ENCODE data around the gene ZSCAN5C. TPM values are rescaled to one million over a fixed set of nuclear protein-coding genes. Genes with fewer than 3 reads are reported as not detected.

The ZSCAN5C gene
- total and polyA plus RNA-seq, 2 experiments from 2014 or later: not detected

DNA sequence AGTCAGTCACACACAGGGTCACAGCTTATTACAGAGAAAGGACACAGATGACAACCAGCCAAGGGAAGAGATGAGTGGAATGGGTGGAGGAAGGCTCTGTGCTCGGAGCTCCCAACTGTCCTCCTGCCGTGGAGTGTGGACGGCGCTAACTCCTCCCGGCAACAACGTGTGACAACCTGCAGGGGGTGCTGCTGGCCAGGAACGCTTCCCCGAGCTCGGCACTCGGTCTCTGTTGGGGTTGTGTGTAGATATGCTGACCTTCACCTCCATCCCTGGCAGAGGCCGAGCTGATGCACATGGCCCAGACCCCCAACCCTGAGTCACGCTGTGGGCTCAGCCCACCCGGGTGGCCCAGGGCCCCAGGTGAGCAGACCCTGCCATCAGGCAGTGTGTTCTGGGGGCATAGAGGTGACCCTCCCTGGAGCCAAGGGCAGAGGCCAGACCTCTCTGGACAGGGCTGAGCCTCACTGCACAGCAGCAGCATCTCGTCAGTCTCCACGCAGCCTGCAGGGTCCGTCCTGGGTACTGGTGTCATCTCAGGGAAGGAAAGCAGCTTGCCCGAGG lies 46.9 kb upstream of the ZSCAN5C start:
- H3K36me3 ChIP-seq (replicated peaks; ENCODE audit: insufficient read depth, low read depth): no peaks in the 10 kb centered on the region
- no peak overlapping the region for H3K4me2 ChIP-seq
- WGBS (ENCODE audit: low lambda C conversion rate, missing lambda C conversion rate): 84% methylated on average over 15 of the region's 17 CpGs
- H3K9me3 ChIP-seq (ENCODE audit: low read depth): no peaks in the 10 kb centered on the region
- H2AFZ ChIP-seq: no peak overlapping the region
- no peaks in the 10 kb centered on the region for H3K9me2 ChIP-seq (replicated peaks; ENCODE audit: insufficient read depth)
- H3K79me2 ChIP-seq: peaks cover 28% of the 10 kb centered on the region
- H4K20me1 ChIP-seq (ENCODE audit: insufficient read depth, poor library complexity, severe bottlenecking): peaks cover 27% of the 10 kb centered on the region
- no peak for DNase-seq (ENCODE audit: low spot score)
- peaks cover 7% of the 10 kb centered on the region for H3K4me1 ChIP-seq (ENCODE audit: insufficient read depth)
- no peak overlapping the region for H3K4me3 ChIP-seq
- no peak overlapping the region for H3K27ac ChIP-seq
- H3K27me3 ChIP-seq: no peaks in the 10 kb centered on the region
- TF ChIP-seq EZH2phosphoT487 (IDR thresholded peaks at IDR 0.05; ENCODE audit: low read depth, severe bottlenecking, unreplicated experiment): no peak
- TF ChIP-seq, protein P1, sequence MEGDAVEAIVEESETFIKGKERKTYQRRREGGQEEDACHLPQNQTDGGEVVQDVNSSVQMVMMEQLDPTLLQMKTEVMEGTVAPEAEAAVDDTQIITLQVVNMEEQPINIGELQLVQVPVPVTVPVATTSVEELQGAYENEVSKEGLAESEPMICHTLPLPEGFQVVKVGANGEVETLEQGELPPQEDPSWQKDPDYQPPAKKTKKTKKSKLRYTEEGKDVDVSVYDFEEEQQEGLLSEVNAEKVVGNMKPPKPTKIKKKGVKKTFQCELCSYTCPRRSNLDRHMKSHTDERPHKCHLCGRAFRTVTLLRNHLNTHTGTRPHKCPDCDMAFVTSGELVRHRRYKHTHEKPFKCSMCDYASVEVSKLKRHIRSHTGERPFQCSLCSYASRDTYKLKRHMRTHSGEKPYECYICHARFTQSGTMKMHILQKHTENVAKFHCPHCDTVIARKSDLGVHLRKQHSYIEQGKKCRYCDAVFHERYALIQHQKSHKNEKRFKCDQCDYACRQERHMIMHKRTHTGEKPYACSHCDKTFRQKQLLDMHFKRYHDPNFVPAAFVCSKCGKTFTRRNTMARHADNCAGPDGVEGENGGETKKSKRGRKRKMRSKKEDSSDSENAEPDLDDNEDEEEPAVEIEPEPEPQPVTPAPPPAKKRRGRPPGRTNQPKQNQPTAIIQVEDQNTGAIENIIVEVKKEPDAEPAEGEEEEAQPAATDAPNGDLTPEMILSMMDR (IDR thresholded peaks at IDR 0.05; ENCODE audit: poor library complexity): peak; percentile 22

DNA sequence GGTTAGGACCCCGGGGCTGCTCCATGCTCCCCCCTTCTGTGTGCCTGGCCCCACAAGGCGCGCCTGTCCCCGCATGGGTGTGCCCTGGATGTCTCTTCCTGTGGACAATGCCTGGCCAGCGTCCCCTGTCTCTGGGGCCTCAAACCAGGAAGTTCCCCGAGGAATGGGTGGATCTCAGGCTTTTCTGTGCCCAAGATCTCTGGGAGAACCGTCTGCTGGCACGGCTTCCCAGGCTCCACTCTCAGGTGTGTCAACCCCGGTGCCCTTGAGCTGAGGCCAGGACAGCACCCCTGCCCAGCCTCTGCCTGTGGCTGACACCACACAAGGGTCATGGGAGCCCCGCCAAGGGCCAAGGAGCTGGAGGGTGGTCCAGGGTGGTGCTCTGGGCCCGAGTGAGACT lies 45.3 kb upstream of the ZSCAN5C start:
- H3K9me2 ChIP-seq (replicated peaks; ENCODE audit: insufficient read depth): no peaks in the 10 kb centered on the region
- no peaks in the 10 kb centered on the region for H3K9me3 ChIP-seq (ENCODE audit: low read depth)
- H3K27ac ChIP-seq: no peak overlapping the region
- no peak overlapping the region for H2AFZ ChIP-seq
- peaks cover 7% of the 10 kb centered on the region for H3K4me1 ChIP-seq (ENCODE audit: insufficient read depth)
- WGBS (ENCODE audit: low lambda C conversion rate, missing lambda C conversion rate): 94% methylated on average over 11 of the region's 11 CpGs
- peaks cover 22% of the 10 kb centered on the region for H4K20me1 ChIP-seq (ENCODE audit: insufficient read depth, poor library complexity, severe bottlenecking)
- DNase-seq (ENCODE audit: low spot score): no peak
- no peak overlapping the region for H3K4me3 ChIP-seq
- no peak overlapping the region for H3K4me2 ChIP-seq
- no peak for TF ChIP-seq EZH2 (IDR thresholded peaks at IDR 0.05; ENCODE audit: borderline replicate concordance)
- TF ChIP-seq, protein P1 (IDR thresholded peaks at IDR 0.05; ENCODE audit: poor library complexity): no peak
- H3K27me3 ChIP-seq: no peaks in the 10 kb centered on the region
- no peaks in the 10 kb centered on the region for H3K36me3 ChIP-seq (replicated peaks; ENCODE audit: insufficient read depth, low read depth)
- peaks cover 21% of the 10 kb centered on the region for H3K79me2 ChIP-seq

DNA sequence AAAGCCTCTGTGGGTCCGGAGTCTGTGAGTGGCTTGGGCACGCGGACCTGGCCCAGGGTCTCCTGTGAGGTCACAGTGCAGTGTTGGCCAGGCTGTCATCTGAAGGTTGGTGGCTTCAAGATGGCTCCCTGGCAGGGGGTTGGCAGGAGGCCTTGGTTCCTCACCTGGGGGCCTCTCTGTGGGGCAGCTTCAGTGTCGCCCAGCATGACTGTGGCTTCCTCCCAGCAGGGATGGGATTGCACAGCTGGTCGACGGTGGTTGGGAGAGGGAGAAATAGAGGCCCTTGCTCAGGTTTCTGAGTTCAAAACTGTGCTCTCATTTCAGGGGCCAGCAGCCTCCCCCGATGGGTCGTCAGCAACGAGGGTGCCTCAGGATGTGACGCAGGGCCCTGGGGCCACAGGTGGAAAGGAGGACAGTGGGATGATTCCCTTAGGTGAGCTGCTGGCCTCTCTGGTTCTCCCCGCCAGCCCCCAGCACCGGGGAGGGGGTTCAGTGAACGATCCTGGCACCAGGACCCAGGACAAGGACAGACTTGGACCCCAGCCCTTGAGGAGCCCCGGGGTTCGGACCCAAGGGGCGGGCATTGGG lies 43.8 kb upstream of the ZSCAN5C start:
- peaks cover 6% of the 10 kb centered on the region for H3K79me2 ChIP-seq
- no peaks in the 10 kb centered on the region for H3K9me2 ChIP-seq (replicated peaks; ENCODE audit: insufficient read depth)
- no peaks in the 10 kb centered on the region for H3K36me3 ChIP-seq (replicated peaks; ENCODE audit: insufficient read depth, low read depth)
- TF ChIP-seq, protein P1 (IDR thresholded peaks at IDR 0.05; ENCODE audit: poor library complexity): no peak
- TF ChIP-seq EZH2 (IDR thresholded peaks at IDR 0.05; ENCODE audit: borderline replicate concordance) (no peak), EZH2phosphoT487 (IDR thresholded peaks at IDR 0.05; ENCODE audit: low read depth, severe bottlenecking, unreplicated experiment) (no peak)
- no peak for DNase-seq (ENCODE audit: low spot score)
- WGBS (ENCODE audit: low lambda C conversion rate, missing lambda C conversion rate): 98% methylated on average over 16 of the region's 16 CpGs
- no peak overlapping the region for H3K4me3 ChIP-seq
- no peak overlapping the region for H2AFZ ChIP-seq
- no peak overlapping the region for H3K27ac ChIP-seq
- H3K4me2 ChIP-seq: no peak overlapping the region
- H3K9me3 ChIP-seq (ENCODE audit: low read depth): no peaks in the 10 kb centered on the region
- no peaks in the 10 kb centered on the region for H3K4me1 ChIP-seq (ENCODE audit: insufficient read depth)
- peaks cover 7% of the 10 kb centered on the region for H4K20me1 ChIP-seq (ENCODE audit: insufficient read depth, poor library complexity, severe bottlenecking)
- H3K27me3 ChIP-seq: no peaks in the 10 kb centered on the region

All from hepatocyte (in vitro differentiated cells).